Sciatic nerve (tissue), 2 donors: ENCODE measurements around the gene AFTPH. TPM values are rescaled to one million over a fixed set of nuclear protein-coding genes. Genes with fewer than 3 reads are reported as not detected.
A peak's percentile ranks its signal among the peaks of the same experiment; 100 is the strongest.

Experiments
- ATAC-seq: fragments of 200-7000 bp; cut with Tn5 transposase; one replicate; pipeline ENCODE4 v1.9.1; 2020; ENCODE audit warnings: mild to moderate bottlenecking, moderate library complexity
- DNase-seq: peaks from one replicate; pipeline ENCODE4 v3.0.0-alpha.2; 2020; ENCODE audit warnings: low spot score
- intact Hi-C: fragments of 100-400 bp; cut with DNase I; formaldehyde crosslinking; loops from one replicate; pipeline ENCODE4 v1.14.2; 2022
- total RNA-seq: library from RNA; stranded (reverse); fragmentation: NEBNext Ultra II Directional; extraction: Animal tissue kit (Norgen Biotek cat#: 25700); gene quantifications from one replicate; pipeline ENCODE4 v1.2.1, GENCODE V29; 2021
- donor health status: DM: no; HTN: no; CAD: no.
- donor health status: DM: no; HTN: no; CAD: no.

Gene AFTPH
- total RNA-seq, 1 donor from 2014 or later, result 31.6 TPM

GRCh38 chr2:64623242-64623850 is 99.2 kb downstream of the AFTPH start:
- no peak for ATAC-seq
- DNase-seq, result peak; percentile 21
- intact Hi-C loops, result no loop called here

- intact Hi-C loops, result no loop called here
- DNase-seq (no peak), ATAC-seq (no peak)
These were observed 100.0 kb downstream of the AFTPH start for GRCh38 chr2:64624108-64624610.

- intact Hi-C loops, result no loop called here
- ATAC-seq, result no peak
- no peak for DNase-seq
These were observed 100.7 kb downstream of the AFTPH start for GRCh38 chr2:64624862-64625261.

GRCh38 chr2:64625299-64626145 is 101.4 kb downstream of the AFTPH start:
- intact Hi-C loops, result no loop called here
- DNase-seq (no peak), ATAC-seq (no peak)

GRCh38 chr2:64626146-64626809 is 102.2 kb downstream of the AFTPH start:
- ATAC-seq, result no peak
- intact Hi-C loops, result no loop called here
- no peak for DNase-seq

GRCh38 chr2:64626963-64627760 is 103.0 kb downstream of the AFTPH start:
- DNase-seq (no peak), ATAC-seq (no peak)
- intact Hi-C loops, result no loop called here

GRCh38 chr2:64627860-64628841 is 104.0 kb downstream of the AFTPH start:
- DNase-seq (no peak), ATAC-seq (no peak)
- intact Hi-C loops, result no loop called here

GRCh38 chr2:64629329-64629781 is 105.2 kb downstream of the AFTPH start:
- peak; percentile 12 for ATAC-seq

GRCh38 chr2:64629875-64630274 is 105.7 kb downstream of the AFTPH start:
- intact Hi-C loops, result no loop called here
- ATAC-seq, result no peak
- no peak for DNase-seq

More at GRCh38 chr2:64629329-64629781, 105.2 kb downstream of the AFTPH start:
- DNase-seq, result no peak
- intact Hi-C loops, result no loop called here

- intact Hi-C loops, result no loop called here
- no peak for ATAC-seq
- DNase-seq, result no peak
These were observed 106.6 kb downstream of the AFTPH start for GRCh38 chr2:64630752-64631151.

GRCh38 chr2:64631771-64632170 is 107.6 kb downstream of the AFTPH start:
- ATAC-seq (no peak), DNase-seq (no peak)
- intact Hi-C loops, result no loop called here

GRCh38 chr2:64632835-64633819 is 109.0 kb downstream of the AFTPH start:
- no peak for ATAC-seq
- DNase-seq, result no peak
- intact Hi-C loops, result no loop called here

GRCh38 chr2:64634345-64635267 is 110.5 kb downstream of the AFTPH start:
- intact Hi-C loops, result no loop called here
- DNase-seq (no peak), ATAC-seq (peak; percentile 86)

GRCh38 chr2:64635976-64636911 is 112.1 kb downstream of the AFTPH start:
- no peak for DNase-seq
- no peak for ATAC-seq
- intact Hi-C loops, result no loop called here
